Measurements from ENCODE around the gene NFS1. TPM values are rescaled to one million over a fixed set of nuclear protein-coding genes. Genes with fewer than 3 reads are reported as not detected.
A peak's percentile ranks its signal among the peaks of the same experiment; 100 is the strongest.

Gene NFS1
- total and polyA plus RNA-seq, 2 of the 8 experiments (the other 6 are each of a cell fraction or from before 2014, with no cell fraction given): 26.1 to 38.8 TPM

- H2BK5ac ChIP-seq (ENCODE audit: low read depth, low read length): no peak overlapping the region
- no peak overlapping the region for H3K27ac ChIP-seq (ENCODE audit: low read depth, low read length)
- no peak overlapping the region for H2BK15ac ChIP-seq (ENCODE audit: low read length)
- peaks cover 13% of the 10 kb centered on the region for H3K23me2 ChIP-seq (ENCODE audit: low read depth, low read length)
- no peak overlapping the region for H3K23ac ChIP-seq (ENCODE audit: insufficient read length)
- FAIRE-seq: no peak
- H3K79me1 ChIP-seq (ENCODE audit: low read depth, low read length): no peaks in the 10 kb centered on the region
- H3K4me3 ChIP-seq (ENCODE audit: extremely low read depth in 1 of 4, insufficient read depth in 2 of 4, low read depth in 3 of 4, low read length in 4 of 4): peak overlapping the region; percentile 66 to 99 (median 88); a peak in 6 of 8 replicates
- POLR2A ChIA-PET (ENCODE audit: partially characterized antibody): interaction anchor here (1.4 to 40.1 kb wide), 3 partner anchors 33 to 44 kb away, joined by 4 to 2341 read pairs (median 19); partner anchors contain the start of genes CPNE1, RBM12 and RBM39
- H3K4me2 ChIP-seq (ENCODE audit: insufficient read depth in 1 of 2, low read depth in 2 of 2, low read length in 2 of 2): peak overlapping the region; percentile 75 to 91
- peaks cover 0 to 2% (median under 1%) of the 10 kb centered on the region in 4 experiments; a peak in 3 of 7 replicates for H3K4me1 ChIP-seq (replicated peaks in 1 of 4; ENCODE audit: control insufficient read depth in 3 of 4, insufficient read depth in 4 of 4, low read length in 3 of 4)
- no peak overlapping the region for H4K8ac ChIP-seq (ENCODE audit: extremely low read depth, insufficient read depth, low read length)
- no peak overlapping the region for H3K56ac ChIP-seq (replicated peaks; ENCODE audit: insufficient read length, low read depth, low read length)
- H3K18ac ChIP-seq (ENCODE audit: extremely low read depth, low read length): no peak overlapping the region
- H3K14ac ChIP-seq (ENCODE audit: insufficient read length): no peak overlapping the region
- H3K27me3 ChIP-seq (replicated peaks in 1 of 4; ENCODE audit: control insufficient read depth in 3 of 4, extremely low read depth in 1 of 4, insufficient read depth in 3 of 4, low read length in 3 of 4): no peaks in the 10 kb centered on the region
- H2BK12ac ChIP-seq (ENCODE audit: low read depth, low read length): 0 out of 2 replicates have a peak overlapping the region, but pooled peaks have one; percentile 39
- H3K79me2 ChIP-seq (ENCODE audit: control insufficient read depth in 1 of 2, insufficient read depth in 2 of 2, low read length in 2 of 2): peaks cover 0 to 8% of the 10 kb centered on the region in 2 experiments; a peak in 2 of 4 replicates
- CTCF ChIA-PET (ENCODE audit: partially characterized antibody): no interaction called here
- no peak overlapping the region for H2AK5ac ChIP-seq (ENCODE audit: low read depth, low read length)
- H2BK120ac ChIP-seq (replicated peaks; ENCODE audit: low read depth, low read length): no peak overlapping the region
- no peak overlapping the region for H4K91ac ChIP-seq (replicated peaks; ENCODE audit: insufficient read length, low read length)
- no peak overlapping the region for H4K5ac ChIP-seq (ENCODE audit: insufficient read length, low read depth, low read length)
- no peak overlapping the region for H2BK20ac ChIP-seq (ENCODE audit: low read length)
- peaks cover 0 to 16% (median 0%) of the 10 kb centered on the region in 4 experiments; a peak in 2 of 8 replicates for H3K36me3 ChIP-seq (ENCODE audit: control insufficient read depth in 2 of 4, insufficient read depth in 4 of 4, low read length in 3 of 4)
- H3K4ac ChIP-seq (replicated peaks; ENCODE audit: insufficient read length, low read depth, low read length): no peak overlapping the region
- no peaks in the 10 kb centered on the region for H4K20me1 ChIP-seq (replicated peaks in 1 of 2; ENCODE audit: control insufficient read depth in 1 of 2, insufficient read depth in 2 of 2, low read length in 2 of 2)
- H2AFZ ChIP-seq (ENCODE audit: low read length): peak overlapping the region; percentile 94; the same call in 1 of the 2 replicates
- no peak for DNase-seq (ENCODE audit: low read depth in 1 of 2, low spot score in 2 of 2)
- no peak overlapping the region; a peak in 2 of 7 replicates for H3K9ac ChIP-seq (replicated peaks in 1 of 4; ENCODE audit: extremely low read depth in 1 of 4, low read depth in 3 of 4, low read length in 3 of 4)
- 89% methylated on average over 9 of the region's 9 CpGs; no CpG with 5 or more reads in 1 of the 2 experiments for WGBS, 2 experiments (ENCODE audit: extremely low coverage in 1 of 2, insufficient coverage in 1 of 2, insufficient read length in 1 of 2, insufficient replicate concordance in 2 of 2, low coverage in 1 of 2, low lambda C conversion rate in 2 of 2, missing lambda C conversion rate in 1 of 2)
- no peaks in the 10 kb centered on the region for H3K9me3 ChIP-seq (ENCODE audit: insufficient read depth in 2 of 2, low read depth in 1 of 2, low read length in 1 of 2)
- TF ChIP-seq SP1 (IDR thresholded peaks at IDR 0.05; ENCODE audit: low read depth, low read length) (no peak), BACH1 (IDR thresholded peaks at IDR 0.05; ENCODE audit: low read length) (no peak), CEBPB (IDR thresholded peaks at IDR 0.05; ENCODE audit: low read depth, low read length) (no peak)
Measured at GRCh38 chr20:35697696-35698297, 1.4 kb downstream of the NFS1 start.
